Measurements from ENCODE around the gene HOOK2. TPM values are rescaled to one million over a fixed set of nuclear protein-coding genes. Genes with fewer than 3 reads are reported as not detected.

Gene HOOK2
- total and polyA plus RNA-seq, 9 of the 15 experiments (the other 6 are each of a cell fraction or from before 2014, with no cell fraction given), result 1.3 to 17.2 (median 9.9) TPM

GRCh38 chr19:12800466-12800770 lies 25.1 kb upstream of the HOOK2 start:
- Histone ChIP-seq H3K4me2 (ENCODE audit: insufficient read depth, low read length) (peak overlapping the region; percentile 82), H3K4me1 (replicated peaks in 1 of 2; ENCODE audit: control insufficient read depth in 2 of 2, insufficient read depth in 2 of 2, low read length in 2 of 2) (peaks cover 35 to 62% of the 10 kb centered on the region in 2 experiments; a peak in 4 of 5 replicates), H2AFZ (ENCODE audit: low read depth, low read length) (no peak overlapping the region), H3K27me3 (ENCODE audit: control insufficient read depth in 2 of 2, insufficient read depth in 2 of 2, low read length in 2 of 2) (no peaks in the 10 kb centered on the region), H3K79me2 (ENCODE audit: control insufficient read depth, insufficient read depth, low read length) (peaks cover 30% of the 10 kb centered on the region), H3K9me1 (ENCODE audit: control insufficient read depth, insufficient read depth, low read length) (no peaks in the 10 kb centered on the region), H3K9ac (ENCODE audit: insufficient read depth in 1 of 2, low read depth in 2 of 2, low read length in 2 of 2) (peak overlapping the region; percentile 90 to 96), H3K27ac (ENCODE audit: extremely low read depth, low read depth, low read length) (peak overlapping the region; percentile 90; the same call in 2 of the 3 replicates), H3K4me3 (peak overlapping the region; percentile 76), H3K9me3 (replicated peaks; ENCODE audit: control insufficient read depth, insufficient read depth, low read depth, low read length) (no peaks in the 10 kb centered on the region), H4K20me1 (replicated peaks; ENCODE audit: control insufficient read depth, insufficient read depth, low read length) (no peaks in the 10 kb centered on the region), H3K36me3 (ENCODE audit: control insufficient read depth, insufficient read depth, low read length) (peaks cover 33% of the 10 kb centered on the region; the same call in 2 of the 3 replicates)
- in situ Hi-C loops (cut with MboI), result no loop called here
- 36% methylated on average over 1 of the region's 1 CpG for WGBS (ENCODE audit: insufficient coverage, low coverage, missing lambda C conversion rate)
- FAIRE-seq (peak; percentile 19), ATAC-seq (no peak), DNase-seq (ENCODE audit: extremely low read depth in 1 of 4, low spot score in 3 of 4) (no peak)
- CTCF ChIA-PET (ENCODE audit: low intra/inter-chr PET ratio), result no interaction called here
- POLR2A ChIA-PET, result interaction anchor here (0.5 to 2.7 kb wide), 7 partner anchors 9 to 320 kb away, joined by 3 to 12 read pairs (median 3); partner anchors contain the start of genes DHPS, JUNB, ZNF490 and ZNF791
- TF ChIP-seq KLF6 (CRISPR knock-in tag; IDR thresholded peaks at IDR 0.05; ENCODE audit: borderline replicate concordance), result no peak
- no peak for TF ChIP-seq PTBP1 (IDR thresholded peaks at IDR 0.05; ENCODE audit: low read depth, low read length)
- TF ChIP-seq ESRRA (IDR thresholded peaks at IDR 0.05; ENCODE audit: borderline replicate concordance, low read depth), result no peak
- TF ChIP-seq MYNN (IDR thresholded peaks at IDR 0.05), result 0 out of 2 replicates have a peak, but pooled peaks have one; percentile 23
- no peak for TF ChIP-seq MYNN (CRISPR knock-in tag; IDR thresholded peaks at IDR 0.05)
- no peak for TF ChIP-seq E2F1 (CRISPR knock-in tag; IDR thresholded peaks at IDR 0.05)
- TF ChIP-seq RNF2 (IDR thresholded peaks at IDR 0.05), result no peak
- TF ChIP-seq HNRNPUL1 (IDR thresholded peaks at IDR 0.05; ENCODE audit: low read length), result no peak
- no peak for TF ChIP-seq ETS1 (conservative IDR thresholded peaks at IDR 0.05; ENCODE audit: control insufficient read depth, low read depth, low read length)
- BruUV-seq (replicated peaks), result no TSS peak
- intact Hi-C loops (cut with micrococcal nuclease), result no loop called here
